H1 (cell line): ENCODE results near the gene LMAN1. TPM values are rescaled to one million over a fixed set of nuclear protein-coding genes. Genes with fewer than 3 reads are reported as not detected.

Source experiments
- CTCF ChIA-PET: fragments of 300-600 bp; sonication (Branson Sonifier 250); formaldehyde crosslinking; loops from one replicate; lab custom pipeline; 2021; ENCODE audit not compliant: partially characterized antibody; lab: Charles Lee
- POLR2A ChIA-PET: fragments of 300-600 bp; sonication (Branson Sonifier 250); formaldehyde crosslinking; loops from one replicate; lab custom pipeline; 2021; ENCODE audit warnings: inconsistent platforms; ENCODE audit not compliant: partially characterized antibody; lab: Charles Lee
- DNase-seq, 2 experiments: peaks; one replicate each; pipeline versions ENCODE4 v3.0.0 to v3.0.0-alpha.2; 2010 to 2022; ENCODE audit warnings: low spot score in 2 of 2, low read depth in 1 of 2, mixed read lengths in 1 of 2
- FAIRE-seq: peaks from 2 replicates; lab custom pipeline; 2011; peaks lifted over from hg19 to GRCh38; lab: Jason Lieb, UNC
- H2AFZ ChIP-seq: 2 replicates; pipeline ENCODE4 v1.8.1; 2012; ENCODE audit warnings: low read length, inconsistent platforms
- H2AK5ac ChIP-seq: 2 replicates; pipeline ENCODE4 v1.6.1; 2013; ENCODE audit warnings: low read depth, low read length
- H2BK120ac ChIP-seq: replicated peaks from 2 replicates; pipeline ENCODE3; 2013; ENCODE audit warnings: low read depth, low read length, inconsistent platforms
- H2BK12ac ChIP-seq: 2 replicates; pipeline ENCODE4 v1.6.1; 2013; ENCODE audit warnings: low read depth, low read length
- H2BK15ac ChIP-seq: 2 replicates; pipeline ENCODE4 v1.6.1; 2013; ENCODE audit warnings: low read length
- H2BK20ac ChIP-seq: 2 replicates; pipeline ENCODE4 v1.6.1; 2013; ENCODE audit warnings: low read length
- H2BK5ac ChIP-seq: 2 replicates; pipeline ENCODE4 v1.6.1; 2013; ENCODE audit warnings: low read depth, low read length
- H3K14ac ChIP-seq: 2 replicates; pipeline ENCODE4 v1.6.1; 2013; ENCODE audit warnings: inconsistent platforms; ENCODE audit not compliant: insufficient read length
- H3K18ac ChIP-seq: 2 replicates; pipeline ENCODE4 v1.6.1; 2013; ENCODE audit warnings: low read length; ENCODE audit errors: extremely low read depth
- H3K23ac ChIP-seq: 2 replicates; pipeline ENCODE4 v1.6.1; 2013; ENCODE audit warnings: inconsistent platforms; ENCODE audit not compliant: insufficient read length
- H3K23me2 ChIP-seq: 2 replicates; pipeline ENCODE4 v1.6.1; 2013; ENCODE audit warnings: low read depth, low read length
- H3K27ac ChIP-seq: 2 replicates; pipeline ENCODE4 v1.6.1; 2011; ENCODE audit warnings: low read depth, low read length, inconsistent platforms
- H3K27me3 ChIP-seq, 4 experiments: replicated peaks in 1 of 4; 1 replicate in 1 of 4; 2 replicates in 3 of 4; pipeline versions ENCODE4 v1.6.1 to v1.8.1; 2011 to 2013; ENCODE audit warnings: low read length in 3 of 4, mild to moderate bottlenecking in 3 of 4, inconsistent platforms in 2 of 4, mixed read lengths in 2 of 4, moderate library complexity in 1 of 4; ENCODE audit not compliant: control insufficient read depth in 3 of 4, insufficient read depth in 3 of 4; ENCODE audit errors: extremely low read depth in 1 of 4
- H3K36me3 ChIP-seq, 4 experiments: 2 replicates each; pipeline versions ENCODE4 v1.6.1 to v1.8.1; 2011 to 2013; ENCODE audit warnings: mild to moderate bottlenecking in 4 of 4, low read length in 3 of 4, moderate library complexity in 2 of 4, control low read depth in 1 of 4, inconsistent platforms in 1 of 4; ENCODE audit not compliant: insufficient read depth in 4 of 4, control insufficient read depth in 2 of 4
- H3K4ac ChIP-seq: replicated peaks from 2 replicates; pipeline ENCODE3; 2013; ENCODE audit warnings: low read length, low read depth, mixed read lengths, inconsistent platforms; ENCODE audit not compliant: insufficient read length
- H3K4me1 ChIP-seq, 4 experiments: replicated peaks in 1 of 4; 1 replicate in 1 of 4; 2 replicates in 3 of 4; pipeline versions ENCODE4 v1.6.1 to v1.8.1; 2011 to 2013; ENCODE audit warnings: low read length in 3 of 4, inconsistent platforms in 2 of 4, mixed read lengths in 1 of 4; ENCODE audit not compliant: insufficient read depth in 4 of 4, control insufficient read depth in 3 of 4
- H3K4me2 ChIP-seq, 2 experiments: 2 replicates each; pipeline versions ENCODE4 v1.6.1 to v1.8.1; 2011 to 2013; ENCODE audit warnings: low read depth in 2 of 2, low read length in 2 of 2, control low read depth in 1 of 2, inconsistent platforms in 1 of 2, mild to moderate bottlenecking in 1 of 2; ENCODE audit not compliant: insufficient read depth in 1 of 2
- H3K4me3 ChIP-seq, 4 experiments: fragments of 200-600, 300-600 bp in 1 of 4; sonication (generic), shearing (Covaris generic), sonication (Bioruptor Twin) in 1 of 4; 2 replicates each; pipeline versions ENCODE4 v1.5.1 to v1.8.1; 2011 to 2016; ENCODE audit warnings: low read length in 4 of 4, low read depth in 3 of 4, control low read depth in 2 of 4, inconsistent platforms in 2 of 4, mild to moderate bottlenecking in 2 of 4, mixed read lengths in 1 of 4, moderate library complexity in 1 of 4; ENCODE audit not compliant: insufficient read depth in 2 of 4; ENCODE audit errors: extremely low read depth in 1 of 4
- H3K56ac ChIP-seq: replicated peaks from 2 replicates; pipeline ENCODE3; 2013; ENCODE audit warnings: low read depth, mild to moderate bottlenecking, mixed read lengths, low read length, inconsistent platforms; ENCODE audit not compliant: insufficient read length
- H3K79me1 ChIP-seq: 2 replicates; pipeline ENCODE4 v1.6.1; 2013; ENCODE audit warnings: low read depth, low read length, control low read depth
- H3K79me2 ChIP-seq, 2 experiments: 2 replicates each; pipeline versions ENCODE4 v1.6.1 to v1.8.1; 2012 to 2013; ENCODE audit warnings: low read length in 2 of 2, mild to moderate bottlenecking in 2 of 2, inconsistent platforms in 1 of 2; ENCODE audit not compliant: insufficient read depth in 2 of 2, control insufficient read depth in 1 of 2
- H3K9ac ChIP-seq, 4 experiments: replicated peaks in 1 of 4; 1 replicate in 1 of 4; 2 replicates in 3 of 4; pipeline versions ENCODE4 v1.6.1 to v1.8.1; 2011 to 2013; ENCODE audit warnings: low read depth in 3 of 4, low read length in 3 of 4, control low read depth in 2 of 4, mild to moderate bottlenecking in 2 of 4, moderate library complexity in 2 of 4, inconsistent platforms in 1 of 4; ENCODE audit errors: extremely low read depth in 1 of 4
- H3K9me3 ChIP-seq, 2 experiments: 2 replicates each; pipeline versions ENCODE4 v1.6.1 to v1.8.1; 2012 to 2013; ENCODE audit warnings: mild to moderate bottlenecking in 2 of 2, moderate library complexity in 2 of 2, control low read depth in 1 of 2, inconsistent platforms in 1 of 2, low read depth in 1 of 2, low read length in 1 of 2, mixed read lengths in 1 of 2; ENCODE audit not compliant: insufficient read depth in 2 of 2
- H4K20me1 ChIP-seq, 2 experiments: replicated peaks in 1 of 2; 2 replicates each; pipeline versions ENCODE3 to v1.8.1; 2011 to 2013; ENCODE audit warnings: inconsistent platforms in 2 of 2, low read length in 2 of 2, mild to moderate bottlenecking in 1 of 2; ENCODE audit not compliant: insufficient read depth in 2 of 2, control insufficient read depth in 1 of 2
- H4K5ac ChIP-seq: 2 replicates; pipeline ENCODE4 v1.6.1; 2013; ENCODE audit warnings: low read length, low read depth, mixed read lengths, inconsistent platforms; ENCODE audit not compliant: insufficient read length
- H4K8ac ChIP-seq: 2 replicates; pipeline ENCODE4 v1.8.0; 2013; ENCODE audit warnings: mild to moderate bottlenecking, moderate library complexity, low read length, inconsistent platforms; ENCODE audit not compliant: insufficient read depth; ENCODE audit errors: extremely low read depth
- H4K91ac ChIP-seq: replicated peaks from 2 replicates; pipeline ENCODE3; 2013; ENCODE audit warnings: low read length, mixed read lengths, inconsistent platforms; ENCODE audit not compliant: insufficient read length
- EP300 ChIP-seq, 2 experiments: IDR thresholded peaks; 1 replicate in 1 of 2; 2 replicates in 1 of 2; pipeline ENCODE4 v1.6.1; 2011 to 2012; ENCODE audit warnings: low read depth in 2 of 2, low read length in 2 of 2, mild to moderate bottlenecking in 2 of 2, borderline replicate concordance in 1 of 2, inconsistent platforms in 1 of 2, moderate library complexity in 1 of 2
- KDM4A ChIP-seq: IDR thresholded peaks from one replicate; pipeline ENCODE4 v1.7.1; 2012; ENCODE audit warnings: low read depth, mild to moderate bottlenecking, moderate library complexity, low read length, inconsistent platforms; ENCODE audit not compliant: severe bottlenecking
- KDM5A ChIP-seq: fragments of 200-600 bp; IDR thresholded peaks from 2 replicates; pipeline ENCODE4 v1.7.1; 2012; ENCODE audit warnings: mild to moderate bottlenecking, low read length, inconsistent platforms, mixed read lengths
- NRF1 ChIP-seq: IDR thresholded peaks from 2 replicates; pipeline ENCODE4 v1.6.1; 2011; ENCODE audit warnings: mild to moderate bottlenecking, low read depth, low read length, improper control_type of control experiment
- POLR2A ChIP-seq, 2 experiments: IDR thresholded peaks; 1 replicate in 1 of 2; 2 replicates in 1 of 2; pipeline ENCODE4 v1.6.1; 2011; ENCODE audit warnings: low read depth in 2 of 2, low read length in 2 of 2, mild to moderate bottlenecking in 2 of 2; ENCODE audit errors: control extremely low read depth in 1 of 2
- SAP30 ChIP-seq: fragments of 300-600 bp; sonication (generic); IDR thresholded peaks from 2 replicates; pipeline ENCODE4 v1.7.1; 2012; ENCODE audit warnings: low read length, moderate library complexity, mild to moderate bottlenecking, inconsistent platforms; ENCODE audit not compliant: insufficient read depth, insufficient replicate concordance
- TCF12 ChIP-seq: IDR thresholded peaks from 2 replicates; pipeline ENCODE4 v1.6.1; 2011; ENCODE audit warnings: low read depth, mild to moderate bottlenecking, low read length
- YY1 ChIP-seq: IDR thresholded peaks from 2 replicates; pipeline ENCODE4 v1.6.1; 2011; ENCODE audit warnings: low read depth, mild to moderate bottlenecking, low read length
- WGBS, 2 experiments: shearing (Covaris generic) in 1 of 2; methylation state at CpG; one replicate each; pipeline versions ENCODE4 v1.1.6 to v1.1.7; 2013 to 2015; ENCODE audit warnings: low lambda C conversion rate in 2 of 2, mixed read lengths in 2 of 2, inconsistent platforms in 1 of 2, low coverage in 1 of 2, missing lambda C conversion rate in 1 of 2; ENCODE audit not compliant: insufficient replicate concordance in 2 of 2, insufficient coverage in 1 of 2, insufficient read length in 1 of 2; ENCODE audit errors: extremely low coverage in 1 of 2, missing lambda C conversion rate in 1 of 2; 5-methylcytosine and 5-hydroxymethylcytosine counted together
- polyA plus RNA-seq, 7 experiments: library from polyadenylated mRNA; depleted of rRNA in 3 of 7; stranded (reverse) in 5 of 7; unstranded in 2 of 7; fragments of >200 nt in 5 of 7; fragments of 200-250 nt in 2 of 7; gene quantifications; 1 replicate in 5 of 7; 2 replicates in 1 of 7; 4 replicates in 1 of 7; pipeline versions ENCODE4 v1.2.1 to v1.2.3, GENCODE V29; 2011 to 2013; ENCODE audit warnings: missing spikeins in 2 of 7, mixed read lengths in 2 of 7
- total RNA-seq: library from RNA; stranded (reverse); fragmentation: NEBNext Ultra II Directional; extraction: Animal tissue kit (Norgen Biotek cat#: 25700); gene quantifications from 2 replicates; pipeline ENCODE4 v1.2.1, GENCODE V29; 2021

LMAN1 gene
- total and polyA plus RNA-seq, 2 of the 8 experiments (the other 6 are each of a cell fraction or from before 2014, with no cell fraction given), result 20.3 to 73.6 TPM

GRCh38 chr18:59388817-59389216 lies 29.8 kb upstream of the LMAN1 start:
- no peak overlapping the region for H2BK15ac ChIP-seq
- CTCF ChIA-PET, result interaction anchor here (1.1 to 8.9 kb wide), 4 partner anchors 12 to 140 kb away, joined by 3 to 64 read pairs (median 3); no protein-coding TSS in a partner anchor
- H2BK20ac ChIP-seq, result no peak overlapping the region
- DNase-seq (no peak), FAIRE-seq (no peak)
- H3K14ac ChIP-seq, result no peak overlapping the region
- H4K8ac ChIP-seq, result no peak overlapping the region
- H4K5ac ChIP-seq, result no peak overlapping the region
- no peaks in the 10 kb centered on the region for H3K36me3 ChIP-seq
- POLR2A ChIA-PET, result interaction anchor here (1.2 kb wide), 1 partner anchor 11 kb away, joined by 3 read pairs; no protein-coding TSS in a partner anchor
- no peak overlapping the region for H3K4me2 ChIP-seq
- peaks cover 0 to 3% (median 2%) of the 10 kb centered on the region in 4 experiments; a peak in 2 of 7 replicates for H3K4me1 ChIP-seq
- H3K4ac ChIP-seq, result no peak overlapping the region
- H3K27ac ChIP-seq, result no peak overlapping the region
- H2AFZ ChIP-seq, result no peak overlapping the region
- H2BK120ac ChIP-seq, result no peak overlapping the region
- no peaks in the 10 kb centered on the region for H3K23me2 ChIP-seq
- no peak overlapping the region for H4K91ac ChIP-seq
- no peak overlapping the region for H3K4me3 ChIP-seq
- no peaks in the 10 kb centered on the region for H3K79me2 ChIP-seq
- H3K18ac ChIP-seq, result no peak overlapping the region
- H3K9me3 ChIP-seq, result no peaks in the 10 kb centered on the region; a peak in 1 of 4 replicates
- no peaks in the 10 kb centered on the region for H3K79me1 ChIP-seq
- H3K56ac ChIP-seq, result no peak overlapping the region
- H3K27me3 ChIP-seq, result peaks cover 0 to 18% (median 4%) of the 10 kb centered on the region in 4 experiments; a peak in 5 of 7 replicates
- H2AK5ac ChIP-seq, result no peak overlapping the region
- H4K20me1 ChIP-seq, result no peaks in the 10 kb centered on the region
- WGBS, 2 experiments, result 86% methylated on average over 4 of the region's 4 CpGs; no CpG with 5 or more reads in 1 of the 2 experiments
- H2BK5ac ChIP-seq, result no peak overlapping the region
- H3K23ac ChIP-seq, result no peak overlapping the region
- no peak overlapping the region for H2BK12ac ChIP-seq
- no peak overlapping the region for H3K9ac ChIP-seq
- TF ChIP-seq SAP30 (no peak), TCF12 (no peak), POLR2A (IDR thresholded peaks at IDR 0.05; ENCODE audit: control extremely low read depth in 1 of 2, low read depth in 2 of 2, low read length in 2 of 2) (no peak), EP300 (IDR thresholded peaks at IDR 0.05; ENCODE audit: borderline replicate concordance in 1 of 2, low read depth in 2 of 2, low read length in 2 of 2) (no peak), YY1 (no peak), NRF1 (no peak), KDM4A (no peak), KDM5A (no peak)
